BE2C (cell line): ENCODE measurements around the gene DEPDC1B.
"Not testable (repeated sequence)": the region's sequence is repeated elsewhere in the genome, so short reads cannot be mapped to it uniquely, and the experiment has no call there.

ENCODE experiments used
- DNase-seq: peaks from one replicate; pipeline ENCODE4 v3.0.0-alpha.2; 2020
- H3K27me3 ChIP-seq: fragments of 250-450 bp; sonication (Bioruptor Pico); 2 replicates; pipeline ENCODE4 v1.5.1; 2020; ENCODE audit warnings: mild to moderate bottlenecking
- H3K36me3 ChIP-seq: fragments of 250-450 bp; sonication (Bioruptor Pico); 2 replicates; pipeline ENCODE4 v1.5.1; 2020; ENCODE audit warnings: mild to moderate bottlenecking
- H3K4me1 ChIP-seq: fragments of 250-450 bp; sonication (Bioruptor Pico); 2 replicates; pipeline ENCODE4 v1.5.1; 2020
- H3K4me3 ChIP-seq: 2 replicates; pipeline ENCODE4 v1.5.1; 2011; ENCODE audit warnings: low read depth, low read length
- H3K9me3 ChIP-seq: fragments of 250-450 bp; sonication (Bioruptor Pico); 2 replicates; pipeline ENCODE4 v1.5.1; 2020
- CTCF ChIP-seq: IDR thresholded peaks from 2 replicates; pipeline ENCODE4 v1.5.1; 2012; ENCODE audit warnings: mild to moderate bottlenecking, low read depth, low read length

Gene DEPDC1B

GRCh38 chr5:60590172-60590571 lies 109.8 kb downstream of the DEPDC1B start:
- Histone ChIP-seq H3K27me3 (no peaks in the 10 kb centered on the region), H3K36me3 (no peaks in the 10 kb centered on the region), H3K9me3 (no peaks in the 10 kb centered on the region; the same call in 1 of the 2 replicates), H3K4me1 (no peaks in the 10 kb centered on the region), H3K4me3 (no peak overlapping the region)
- TF ChIP-seq CTCF = no peak
- no peak for DNase-seq

GRCh38 chr5:60587312-60587711 lies 112.7 kb downstream of the DEPDC1B start:
- not testable (repeated sequence) for H3K9me3 ChIP-seq, H3K27me3 ChIP-seq, H3K4me3 ChIP-seq, H3K36me3 ChIP-seq, H3K4me1 ChIP-seq, DNase-seq

- H3K4me1 ChIP-seq = no peaks in the 10 kb centered on the region
- no peak overlapping the region for H3K4me3 ChIP-seq
- no peaks in the 10 kb centered on the region for H3K36me3 ChIP-seq
- peak; percentile 36 for TF ChIP-seq CTCF
- no peak for DNase-seq
- H3K9me3 ChIP-seq = no peaks in the 10 kb centered on the region; the same call in 1 of the 2 replicates
- H3K27me3 ChIP-seq = no peaks in the 10 kb centered on the region
These were observed 113.6 kb downstream of the DEPDC1B start for GRCh38 chr5:60586307-60586901.

GRCh38 chr5:60585618-60586017 lies 114.3 kb downstream of the DEPDC1B start:
- H3K36me3 ChIP-seq = no peaks in the 10 kb centered on the region
- H3K9me3 ChIP-seq = no peaks in the 10 kb centered on the region; the same call in 1 of the 2 replicates
- no peak for TF ChIP-seq CTCF
- DNase-seq = no peak
- no peak overlapping the region for H3K4me3 ChIP-seq
- H3K4me1 ChIP-seq = no peaks in the 10 kb centered on the region
- no peaks in the 10 kb centered on the region for H3K27me3 ChIP-seq

- Histone ChIP-seq H3K9me3 (no peaks in the 10 kb centered on the region; the same call in 1 of the 2 replicates), H3K36me3 (no peaks in the 10 kb centered on the region), H3K4me3 (no peak overlapping the region), H3K27me3 (no peaks in the 10 kb centered on the region), H3K4me1 (no peaks in the 10 kb centered on the region)
- DNase-seq = no peak
- TF ChIP-seq CTCF = no peak
These were observed 115.7 kb downstream of the DEPDC1B start for GRCh38 chr5:60584304-60584703.

- Histone ChIP-seq H3K4me3 (no peak overlapping the region), H3K9me3 (no peaks in the 10 kb centered on the region; the same call in 1 of the 2 replicates), H3K36me3 (no peaks in the 10 kb centered on the region), H3K27me3 (no peaks in the 10 kb centered on the region), H3K4me1 (no peaks in the 10 kb centered on the region)
- TF ChIP-seq CTCF = no peak
- DNase-seq = peak; percentile 13
These were observed 116.3 kb downstream of the DEPDC1B start for GRCh38 chr5:60583616-60584015.
